SK-N-DZ (cell line): Measurements from ENCODE around the gene GRSF1. TPM values are rescaled to one million over a fixed set of nuclear protein-coding genes. Genes with fewer than 3 reads are reported as not detected.
"Not testable (repeated sequence)": the region's sequence is repeated elsewhere in the genome, so short reads cannot be mapped to it uniquely, and the experiment has no call there.

Source experiments
- DNase-seq: peaks from one replicate; pipeline ENCODE4 v3.0.0-alpha.2; 2015; ENCODE audit warnings: low spot score
- polyA plus RNA-seq, 2 experiments: library from polyadenylated mRNA; depleted of rRNA; stranded (reverse); fragments of >200 nt; gene quantifications; 2 replicates each; pipeline ENCODE4 v1.2.3, GENCODE V29; 2014

Gene GRSF1
- 84.2 and 85.1 TPM in 2 replicates for polyA plus RNA-seq (2014; cell fraction: cytosol; rRNA removed)
- 69.0 and 70.7 TPM in 2 replicates for polyA plus RNA-seq (2014; cell fraction: nucleus; rRNA removed)

GRCh38 chr4:70839589-70840093 lies at the start of gene GRSF1:
TSS of gene GRSF1 (minus strand) at chr4:70839890. CDS start at chr4:70839827, 63 bp downstream.
- DNase-seq: peak; percentile 77

- no peak for DNase-seq
Observed at GRCh38 chr4:70885174-70885573, 45.5 kb upstream of the GRSF1 start.

- DNase-seq: no peak
Observed at GRCh38 chr4:70880739-70881138, 41.0 kb upstream of the GRSF1 start.

GRCh38 chr4:70877556-70877955 lies 37.9 kb upstream of the GRSF1 start:
- no peak for DNase-seq

- DNase-seq: no peak
Observed at GRCh38 chr4:70874268-70875156, 34.8 kb upstream of the GRSF1 start.

- no peak for DNase-seq
Observed at GRCh38 chr4:70873216-70873615, 33.5 kb upstream of the GRSF1 start.

GRCh38 chr4:70868778-70869177 lies 29.1 kb upstream of the GRSF1 start:
- DNase-seq: no peak

GRCh38 chr4:70863099-70863790 lies 23.6 kb upstream of the GRSF1 start:
- no peak for DNase-seq

- DNase-seq: no peak
Observed at GRCh38 chr4:70859066-70859465, 19.4 kb upstream of the GRSF1 start.

GRCh38 chr4:70858454-70858853 lies 18.8 kb upstream of the GRSF1 start:
- no peak for DNase-seq

GRCh38 chr4:70855464-70855863 lies 15.8 kb upstream of the GRSF1 start:
- DNase-seq: no peak

- no peak for DNase-seq
Observed at GRCh38 chr4:70849291-70849690, 9.6 kb upstream of the GRSF1 start.

GRCh38 chr4:70844180-70844579 lies 4.5 kb upstream of the GRSF1 start:
- DNase-seq: no peak

- no peak for DNase-seq
Observed at GRCh38 chr4:70842761-70843435, 3.2 kb upstream of the GRSF1 start.

GRCh38 chr4:70841951-70842350 lies 2.3 kb upstream of the GRSF1 start:
- DNase-seq: no peak

GRCh38 chr4:70841211-70841610 lies 1.5 kb upstream of the GRSF1 start:
- DNase-seq: no peak

GRCh38 chr4:70840631-70841030 lies 941 bp upstream of the GRSF1 start:
- not testable (repeated sequence) for DNase-seq

GRCh38 chr4:70840137-70840536 lies 447 bp upstream of the GRSF1 start:
- DNase-seq: peak; percentile 26

- DNase-seq: peak; percentile 58
Observed at GRCh38 chr4:70838666-70839588, 763 bp downstream of the GRSF1 start.

GRCh38 chr4:70838204-70838603 lies 1.5 kb downstream of the GRSF1 start:
- peak; percentile 51 for DNase-seq

- no peak for DNase-seq
Observed at GRCh38 chr4:70836081-70836480, 3.6 kb downstream of the GRSF1 start.
